KMS-11 (cell line): ENCODE results near the gene UMODL1.

ENCODE experiments used
- H2AFZ ChIP-seq: fragments of 200-600 bp; sonication (generic); 2 replicates; pipeline ENCODE4 v1.6.1; 2016; ENCODE audit warnings: antibody characterized with exemption, mixed run types, low read depth
- H3K27ac ChIP-seq: fragments of 200-600 bp; sonication (generic); 2 replicates; pipeline ENCODE4 v1.6.1; 2016; ENCODE audit warnings: mild to moderate bottlenecking, mixed run types
- H3K27me3 ChIP-seq: fragments of 200-600 bp; sonication (generic); 2 replicates; pipeline ENCODE4 v1.6.1; 2017; ENCODE audit warnings: mild to moderate bottlenecking, low read depth, mixed run types, moderate library complexity; ENCODE audit not compliant: insufficient read depth
- H3K36me3 ChIP-seq: fragments of 200-600 bp; sonication (generic); 2 replicates; pipeline ENCODE4 v1.6.1; 2017; ENCODE audit warnings: mild to moderate bottlenecking, mixed run types; ENCODE audit not compliant: insufficient read depth
- H3K4me1 ChIP-seq: fragments of 200-600 bp; sonication (generic); 2 replicates; pipeline ENCODE4 v1.6.1; 2016; ENCODE audit warnings: mild to moderate bottlenecking, low read depth, mixed run types; ENCODE audit not compliant: poor library complexity, severe bottlenecking
- H3K4me2 ChIP-seq: fragments of 200-600 bp; sonication (generic); 2 replicates; pipeline ENCODE4 v1.7.0; 2016; ENCODE audit warnings: mild to moderate bottlenecking, mixed run types
- H3K4me3 ChIP-seq: fragments of 200-600 bp; sonication (generic); IDR thresholded peaks from 2 replicates; pipeline ENCODE4 v1.6.1; 2017; ENCODE audit warnings: low read depth, low read length, mixed read lengths; ENCODE audit not compliant: insufficient read depth
- H3K79me2 ChIP-seq: fragments of 200-600 bp; sonication (generic); 2 replicates; pipeline ENCODE4 v1.6.1; 2016; ENCODE audit warnings: low read depth, mixed run types; ENCODE audit not compliant: insufficient read depth
- H3K9ac ChIP-seq: fragments of 200-600 bp; sonication (generic); 2 replicates; pipeline ENCODE4 v1.6.1; 2016; ENCODE audit warnings: mild to moderate bottlenecking, mixed run types
- H4K20me1 ChIP-seq: fragments of 200-600 bp; sonication (generic); 2 replicates; pipeline ENCODE4 v1.6.1; 2016; ENCODE audit warnings: mild to moderate bottlenecking, mixed run types; ENCODE audit not compliant: insufficient read depth
- CTCF ChIP-seq: fragments of 200-600 bp; sonication (generic); conservative IDR thresholded peaks from 2 replicates; pipeline ENCODE4 v1.6.1; 2017; ENCODE audit warnings: low read depth, mild to moderate bottlenecking, antibody characterized with exemption, low read length, moderate library complexity, mixed read lengths

Gene UMODL1

DNA sequence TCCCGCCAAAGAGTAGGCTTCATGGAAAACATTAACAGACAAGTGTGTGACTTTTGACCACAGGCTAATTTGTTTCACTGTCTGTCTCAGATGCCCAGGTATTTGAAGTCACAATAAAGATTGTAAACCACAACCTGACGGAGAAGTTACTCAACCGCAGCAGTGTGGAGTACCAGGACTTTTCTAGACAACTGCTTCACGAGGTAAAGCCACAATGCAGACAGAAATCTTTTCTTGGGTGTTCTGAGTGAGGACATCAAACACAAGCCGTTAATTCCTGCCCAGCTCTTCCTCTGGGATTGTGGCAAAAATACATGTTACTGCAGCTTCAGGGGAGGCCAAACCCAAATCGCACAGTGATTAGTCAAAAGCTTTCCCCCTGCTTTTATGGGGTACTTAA is 31.0 kb downstream of the UMODL1 start:
- H3K79me2 ChIP-seq = no peaks in the 10 kb centered on the region
- TF ChIP-seq CTCF = no peak
- H2AFZ ChIP-seq = no peak overlapping the region
- no peak overlapping the region for H3K4me2 ChIP-seq
- no peak overlapping the region for H3K27ac ChIP-seq
- H3K4me3 ChIP-seq = no peak overlapping the region
- H3K27me3 ChIP-seq = no peaks in the 10 kb centered on the region; the same call in none of the 2 replicates
- no peak overlapping the region for H3K9ac ChIP-seq
- H4K20me1 ChIP-seq = no peaks in the 10 kb centered on the region
- H3K36me3 ChIP-seq = no peaks in the 10 kb centered on the region
- H3K4me1 ChIP-seq = peaks cover 3% of the 10 kb centered on the region

GRCh38 chr21:42102526-42102925 is 31.4 kb downstream of the UMODL1 start:
- H4K20me1 ChIP-seq = no peaks in the 10 kb centered on the region
- H3K4me3 ChIP-seq = no peak overlapping the region
- H3K27ac ChIP-seq = no peak overlapping the region
- H3K79me2 ChIP-seq = no peaks in the 10 kb centered on the region
- no peak overlapping the region for H3K9ac ChIP-seq
- H3K4me1 ChIP-seq = peaks cover 3% of the 10 kb centered on the region
- no peak overlapping the region for H2AFZ ChIP-seq
- H3K27me3 ChIP-seq = no peaks in the 10 kb centered on the region; the same call in none of the 2 replicates
- no peak overlapping the region for H3K4me2 ChIP-seq
- H3K36me3 ChIP-seq = no peaks in the 10 kb centered on the region
- TF ChIP-seq CTCF = no peak

DNA sequence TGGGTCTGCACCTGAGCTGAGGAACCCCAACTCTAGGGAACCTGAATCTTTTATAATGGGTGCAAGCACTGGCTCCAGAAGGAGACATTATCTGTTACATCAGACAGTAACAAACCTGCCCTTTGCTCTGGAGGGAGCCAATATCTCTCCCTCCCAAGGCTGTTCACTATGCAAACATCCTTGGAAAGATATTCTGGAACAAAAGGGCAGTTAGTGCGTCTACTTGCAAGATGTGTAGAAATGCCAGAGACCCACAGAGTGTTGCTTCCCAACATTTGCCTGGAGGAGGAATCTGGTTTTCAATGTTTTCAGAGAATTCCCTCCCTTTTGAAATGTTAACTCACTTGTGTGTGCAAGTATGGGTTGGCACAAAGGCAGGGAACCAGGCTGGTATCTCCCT is 31.9 kb downstream of the UMODL1 start:
- H3K27me3 ChIP-seq = no peaks in the 10 kb centered on the region; the same call in none of the 2 replicates
- H3K79me2 ChIP-seq = no peaks in the 10 kb centered on the region
- H3K27ac ChIP-seq = no peak overlapping the region
- H4K20me1 ChIP-seq = no peaks in the 10 kb centered on the region
- H3K36me3 ChIP-seq = no peaks in the 10 kb centered on the region
- H3K4me3 ChIP-seq = no peak overlapping the region
- peaks cover 7% of the 10 kb centered on the region for H3K4me1 ChIP-seq
- no peak overlapping the region for H3K4me2 ChIP-seq
- no peak overlapping the region for H2AFZ ChIP-seq
- H3K9ac ChIP-seq = no peak overlapping the region
- no peak for TF ChIP-seq CTCF

DNA sequence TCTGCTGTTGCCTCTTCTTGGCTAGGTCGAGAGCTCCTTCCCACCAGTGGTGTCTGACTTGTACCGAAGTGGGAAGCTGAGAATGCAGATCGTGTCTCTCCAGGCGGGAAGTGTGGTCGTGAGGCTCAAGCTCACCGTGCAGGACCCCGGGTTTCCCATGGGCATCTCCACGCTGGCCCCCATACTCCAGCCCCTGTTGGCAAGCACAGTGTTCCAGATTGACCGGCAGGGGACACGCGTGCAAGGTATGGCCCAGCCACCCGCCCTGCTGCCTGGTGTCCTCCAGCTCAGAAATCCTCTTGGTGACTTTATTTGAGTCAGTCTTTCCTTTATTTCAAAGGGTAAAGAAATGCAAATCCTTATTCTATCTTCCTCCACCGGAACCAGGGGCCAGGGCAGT is 32.7 kb downstream of the UMODL1 start:
- no peak overlapping the region for H3K4me3 ChIP-seq
- no peaks in the 10 kb centered on the region; the same call in none of the 2 replicates for H3K27me3 ChIP-seq
- H4K20me1 ChIP-seq = no peaks in the 10 kb centered on the region
- no peaks in the 10 kb centered on the region for H3K36me3 ChIP-seq
- H3K4me1 ChIP-seq = peaks cover 12% of the 10 kb centered on the region
- H3K27ac ChIP-seq = no peak overlapping the region
- no peak overlapping the region for H3K9ac ChIP-seq
- no peak overlapping the region for H3K4me2 ChIP-seq
- no peak for TF ChIP-seq CTCF
- no peaks in the 10 kb centered on the region for H3K79me2 ChIP-seq
- H2AFZ ChIP-seq = no peak overlapping the region
